Psoas muscle (tissue), 8 donors: ENCODE measurements around the gene BAIAP2. TPM values are rescaled to one million over a fixed set of nuclear protein-coding genes. Genes with fewer than 3 reads are reported as not detected.

Experiments used
- ATAC-seq, 4 donors: fragments of 200-7000 bp; cut with Tn5 transposase; one replicate each; pipeline ENCODE4 v1.9.1; 2020; ENCODE audit warnings: moderate library complexity in 3 of 4, mild to moderate bottlenecking in 2 of 4
- DNase-seq, 2 donors: peaks; one replicate each; pipeline ENCODE4 v3.0.0-alpha.2; 2020
- H3K27ac ChIP-seq: fragments of 200-600 bp; one replicate; pipeline ENCODE4 v1.8.0; 2022
- H3K27me3 ChIP-seq, 3 donors: fragments of 200-600 bp in 1 of 3; one replicate each; pipeline versions ENCODE4 v1.6.1 to v1.8.0; 2013 to 2022; ENCODE audit warnings: low read length in 2 of 3, mild to moderate bottlenecking in 2 of 3, moderate library complexity in 1 of 3; ENCODE audit not compliant: insufficient read depth in 3 of 3
- H3K36me3 ChIP-seq, 2 donors: fragments of 200-600 bp in 1 of 2; one replicate each; pipeline versions ENCODE4 v1.6.1 to v1.8.0; 2013 to 2022; ENCODE audit warnings: low read depth in 1 of 2, mild to moderate bottlenecking in 1 of 2, moderate library complexity in 1 of 2; ENCODE audit not compliant: insufficient read depth in 1 of 2
- H3K4me1 ChIP-seq: fragments of 200-600 bp; one replicate; pipeline ENCODE4 v1.8.0; 2022
- H3K4me3 ChIP-seq: fragments of 200-600 bp; one replicate; pipeline ENCODE4 v1.8.0; 2022; ENCODE audit warnings: mild to moderate bottlenecking
- H3K9me3 ChIP-seq: fragments of 200-600 bp; one replicate; pipeline ENCODE4 v1.8.0; 2022
- CTCF ChIP-seq: fragments of 200-600 bp; IDR thresholded peaks from one replicate; pipeline ENCODE4 v1.8.0; 2022; ENCODE audit warnings: antibody characterized with exemption
- WGBS, 3 donors: extraction: QIAGEN DNeasy Blood & Tissue Kit; methylation state at CpG; one replicate each; pipeline versions ENCODE4 v1.1.6 to v1.1.7; 2013; 5-methylcytosine and 5-hydroxymethylcytosine counted together
- intact Hi-C, 2 donors: fragments of 100-400 bp; cut with DNase I; formaldehyde crosslinking; loops; one replicate each; pipeline versions ENCODE4 v1.11.0 to v1.14.2; 2022
- polyA plus RNA-seq, 3 donors: library from polyadenylated mRNA; stranded (reverse); fragments of 200-250 nt; gene quantifications; one replicate each; pipeline ENCODE4 v1.2.3, GENCODE V29; 2013
- total RNA-seq, 4 donors: library from RNA; stranded (reverse); fragmentation: NEBNext Ultra II Directional in 2 of 4; extraction: Animal tissue kit (Norgen Biotek cat#: 25700) in 2 of 4; gene quantifications; one replicate each; pipeline versions ENCODE4 v1.2.1 to v1.2.4, GENCODE V29; 2021 to 2023
- donor health status: healthy with polysubstance abuse.
- donor health status: DM: no; HTN: no; CAD: no; lungs with moderate emphysema.
- donor health status: Bipolar disorder and iron deficiency.
- donor health status: healthy.
- donor health status: DM: yes; HTN: yes; CAD: no.
- donor health status: DM: no; HTN: no; CAD: no.
- donor health status: DM: no; HTN: no; CAD: no.
- donor health status: DM: yes; HTN: yes; CAD: no.

The BAIAP2 gene
- total and polyA plus RNA-seq, 7 donors = 3.9 to 28.9 (median 8.6) TPM

- ATAC-seq = no peak
- Histone ChIP-seq H3K27me3 (peaks cover 0 to 48% (median 15%) of the 10 kb centered on the region in 3 donors), H3K4me3 (no peak overlapping the region), H3K36me3 (no peaks in the 10 kb centered on the region), H3K9me3 (peaks cover 5% of the 10 kb centered on the region), H3K27ac (no peak overlapping the region), H3K4me1 (peaks cover 17% of the 10 kb centered on the region)
- intact Hi-C loops = no loop called here
- no peak for TF ChIP-seq CTCF
- 47 to 62% (median 53%) methylated on average over 10 of the region's 10 CpGs for WGBS, 3 donors
- no peak for DNase-seq
These were observed 28.1 kb upstream of the BAIAP2 start for GRCh38 chr17:81006891-81007290.

- Histone ChIP-seq H3K36me3 (no peaks in the 10 kb centered on the region), H3K27ac (no peak overlapping the region), H3K9me3 (peaks cover 5% of the 10 kb centered on the region), H3K4me1 (peaks cover 9% of the 10 kb centered on the region), H3K4me3 (no peak overlapping the region), H3K27me3 (peaks cover 0 to 37% (median 15%) of the 10 kb centered on the region in 3 donors)
- WGBS, 3 donors = 89 to 92% (median 90%) methylated on average over 11 of the region's 11 CpGs
- DNase-seq (peak in 1 of 2 donors; percentile 15), ATAC-seq (no peak)
- TF ChIP-seq CTCF = no peak
- intact Hi-C loops = no loop called here
These were observed 26.8 kb upstream of the BAIAP2 start for GRCh38 chr17:81008140-81008539.

- H3K4me3 ChIP-seq = no peak overlapping the region
- ATAC-seq = no peak
- H3K4me1 ChIP-seq = peaks cover 4% of the 10 kb centered on the region
- H3K27ac ChIP-seq = no peak overlapping the region
- H3K9me3 ChIP-seq = peaks cover 5% of the 10 kb centered on the region
- no peaks in the 10 kb centered on the region for H3K36me3 ChIP-seq
- no peak for TF ChIP-seq CTCF
- H3K27me3 ChIP-seq = peaks cover 0 to 27% (median 11%) of the 10 kb centered on the region in 3 donors
- WGBS, 3 donors = 89 to 94% (median 90%) methylated on average over 14 of the region's 14 CpGs
- intact Hi-C loops = no loop called here
- peak; percentile 11 to 39 for DNase-seq
These were observed 25.8 kb upstream of the BAIAP2 start for GRCh38 chr17:81009136-81009535.

GRCh38 chr17:81010935-81011334, 24.0 kb upstream of the BAIAP2 start:
- Histone ChIP-seq H3K36me3 (no peaks in the 10 kb centered on the region), H3K9me3 (peaks cover 5% of the 10 kb centered on the region), H3K4me3 (no peak overlapping the region), H3K27ac (no peak overlapping the region), H3K4me1 (peaks cover 9% of the 10 kb centered on the region), H3K27me3 (peaks cover 0 to 10% (median 2%) of the 10 kb centered on the region in 3 donors)
- TF ChIP-seq CTCF = no peak
- ATAC-seq (no peak), DNase-seq (no peak)
- intact Hi-C loops = no loop called here
- WGBS, 3 donors = 59 to 64% (median 62%) methylated on average over 2 of the region's 2 CpGs

GRCh38 chr17:81011951-81012350, 23.0 kb upstream of the BAIAP2 start:
- intact Hi-C loops = no loop called here

More at GRCh38 chr17:81011951-81012350, 23.0 kb upstream of the BAIAP2 start:
- Histone ChIP-seq H3K4me3 (no peak overlapping the region), H3K27me3 (no peaks in the 10 kb centered on the region), H3K4me1 (peaks cover 9% of the 10 kb centered on the region), H3K27ac (no peak overlapping the region), H3K36me3 (no peaks in the 10 kb centered on the region), H3K9me3 (peaks cover 5% of the 10 kb centered on the region)
- TF ChIP-seq CTCF = no peak
- no peak for DNase-seq
- ATAC-seq = no peak
- 86 to 90% (median 87%) methylated on average over 3 of the region's 3 CpGs for WGBS, 3 donors
